ENCODE data around the gene FOXD4L6. TPM values are rescaled to one million over a fixed set of nuclear protein-coding genes. Genes with fewer than 3 reads are reported as not detected.
"Not testable (repeated sequence)": the region's sequence is repeated elsewhere in the genome, so short reads cannot be mapped to it uniquely, and the experiment has no call there.

The FOXD4L6 gene
- total and polyA plus RNA-seq, 2 donors (not counting 3 experiments of a cell fraction or from before 2014, with no cell fraction given) = 0.35 TPM; not detected in 1

- H3K27me3 ChIP-seq (ENCODE audit: control insufficient read depth in 2 of 2, insufficient read depth in 2 of 2, low read length in 2 of 2); dilution Hi-C loops (cut with MboI; ENCODE audit: extremely low pct_ligation_motif_present, low sequenced_read_pairs); H3K36me3 ChIP-seq (ENCODE audit: control insufficient read depth in 2 of 2, extremely low read depth in 1 of 2, insufficient read depth in 2 of 2, low read length in 2 of 2); FAIRE-seq; H3K4me1 ChIP-seq (ENCODE audit: control insufficient read depth, extremely low read depth, insufficient read depth, low read length); POLR2A ChIA-PET; H3K9me3 ChIP-seq (replicated peaks; ENCODE audit: control insufficient read depth, insufficient read depth, low read length); intact Hi-C loops (cut with micrococcal nuclease); DNase-seq (ENCODE audit: low read depth, low spot score); H3K79me2 ChIP-seq (ENCODE audit: control insufficient read depth, insufficient read depth, low read length); H2AFZ ChIP-seq (ENCODE audit: low read depth, low read length); H3K4me2 ChIP-seq (ENCODE audit: insufficient read depth, low read length); H3K9me1 ChIP-seq (replicated peaks; ENCODE audit: control insufficient read depth, extremely low read depth, insufficient read depth, low read length); H4K20me1 ChIP-seq (replicated peaks; ENCODE audit: control insufficient read depth, extremely low read depth, insufficient read depth, low read length); H3K4me3 ChIP-seq (replicated peaks in 1 of 3; ENCODE audit: insufficient read depth in 1 of 3, low read depth in 1 of 3, low read length in 3 of 3); H3K27ac ChIP-seq (ENCODE audit: insufficient read depth, low read depth, low read length); H3K9ac ChIP-seq (replicated peaks; ENCODE audit: extremely low read depth, insufficient read depth, low read length); BruUV-seq (replicated peaks); CTCF ChIA-PET: not testable (repeated sequence)
- peak in 1 of 2 donors; percentile 8 for TF ChIP-seq CTCF (IDR thresholded peaks at IDR 0.05; ENCODE audit: extremely low read depth in 1 of 2, insufficient read depth in 1 of 2, low read depth in 1 of 2, low read length in 2 of 2)
These were observed 39.9 kb downstream of the FOXD4L6 start for GRCh38 chr9:41088450-41089059.

- DNase-seq (ENCODE audit: low read depth, low spot score); H2AFZ ChIP-seq (ENCODE audit: low read depth, low read length); H3K36me3 ChIP-seq (ENCODE audit: control insufficient read depth in 2 of 2, extremely low read depth in 1 of 2, insufficient read depth in 2 of 2, low read length in 2 of 2); CTCF ChIA-PET; H3K4me1 ChIP-seq (ENCODE audit: control insufficient read depth, extremely low read depth, insufficient read depth, low read length); H3K27me3 ChIP-seq (ENCODE audit: control insufficient read depth in 2 of 2, insufficient read depth in 2 of 2, low read length in 2 of 2); dilution Hi-C loops (cut with MboI; ENCODE audit: extremely low pct_ligation_motif_present, low sequenced_read_pairs); H3K4me3 ChIP-seq (replicated peaks in 1 of 3; ENCODE audit: insufficient read depth in 1 of 3, low read depth in 1 of 3, low read length in 3 of 3); H3K9me3 ChIP-seq (replicated peaks; ENCODE audit: control insufficient read depth, insufficient read depth, low read length); H3K4me2 ChIP-seq (ENCODE audit: insufficient read depth, low read length); H4K20me1 ChIP-seq (replicated peaks; ENCODE audit: control insufficient read depth, extremely low read depth, insufficient read depth, low read length); H3K27ac ChIP-seq (ENCODE audit: insufficient read depth, low read depth, low read length); POLR2A ChIA-PET; BruUV-seq (replicated peaks); H3K9ac ChIP-seq (replicated peaks; ENCODE audit: extremely low read depth, insufficient read depth, low read length); H3K9me1 ChIP-seq (replicated peaks; ENCODE audit: control insufficient read depth, extremely low read depth, insufficient read depth, low read length); H3K79me2 ChIP-seq (ENCODE audit: control insufficient read depth, insufficient read depth, low read length); intact Hi-C loops (cut with micrococcal nuclease); FAIRE-seq: not testable (repeated sequence)
These were observed 40.6 kb downstream of the FOXD4L6 start for GRCh38 chr9:41087929-41088328.

GRCh38 chr9:41087157-41087780 is 41.2 kb downstream of the FOXD4L6 start:
- H2AFZ ChIP-seq (ENCODE audit: low read depth, low read length); H3K9ac ChIP-seq (replicated peaks; ENCODE audit: extremely low read depth, insufficient read depth, low read length); H3K4me3 ChIP-seq (replicated peaks in 1 of 3; ENCODE audit: insufficient read depth in 1 of 3, low read depth in 1 of 3, low read length in 3 of 3); BruUV-seq (replicated peaks); FAIRE-seq; intact Hi-C loops (cut with micrococcal nuclease); CTCF ChIA-PET; H3K9me3 ChIP-seq (replicated peaks; ENCODE audit: control insufficient read depth, insufficient read depth, low read length); H3K27me3 ChIP-seq (ENCODE audit: control insufficient read depth in 2 of 2, insufficient read depth in 2 of 2, low read length in 2 of 2); POLR2A ChIA-PET; H3K79me2 ChIP-seq (ENCODE audit: control insufficient read depth, insufficient read depth, low read length); DNase-seq (ENCODE audit: low read depth, low spot score); H4K20me1 ChIP-seq (replicated peaks; ENCODE audit: control insufficient read depth, extremely low read depth, insufficient read depth, low read length); H3K27ac ChIP-seq (ENCODE audit: insufficient read depth, low read depth, low read length); H3K9me1 ChIP-seq (replicated peaks; ENCODE audit: control insufficient read depth, extremely low read depth, insufficient read depth, low read length); H3K4me2 ChIP-seq (ENCODE audit: insufficient read depth, low read length); H3K4me1 ChIP-seq (ENCODE audit: control insufficient read depth, extremely low read depth, insufficient read depth, low read length); H3K36me3 ChIP-seq (ENCODE audit: control insufficient read depth in 2 of 2, extremely low read depth in 1 of 2, insufficient read depth in 2 of 2, low read length in 2 of 2); dilution Hi-C loops (cut with MboI; ENCODE audit: extremely low pct_ligation_motif_present, low sequenced_read_pairs): not testable (repeated sequence)
